Activated T-cell treated with anti-CD3 and anti-CD28 coated beads, Interleukin-2, amount 50 U/mL, for 1 hour (primary cell): ENCODE data around the gene FGF9.
A peak's percentile ranks its signal among the peaks of the same experiment; 100 is the strongest.

Source experiments
- DNase-seq: peaks from one replicate; pipeline ENCODE4 v3.0.0-alpha.2; 2020

Gene FGF9

DNA sequence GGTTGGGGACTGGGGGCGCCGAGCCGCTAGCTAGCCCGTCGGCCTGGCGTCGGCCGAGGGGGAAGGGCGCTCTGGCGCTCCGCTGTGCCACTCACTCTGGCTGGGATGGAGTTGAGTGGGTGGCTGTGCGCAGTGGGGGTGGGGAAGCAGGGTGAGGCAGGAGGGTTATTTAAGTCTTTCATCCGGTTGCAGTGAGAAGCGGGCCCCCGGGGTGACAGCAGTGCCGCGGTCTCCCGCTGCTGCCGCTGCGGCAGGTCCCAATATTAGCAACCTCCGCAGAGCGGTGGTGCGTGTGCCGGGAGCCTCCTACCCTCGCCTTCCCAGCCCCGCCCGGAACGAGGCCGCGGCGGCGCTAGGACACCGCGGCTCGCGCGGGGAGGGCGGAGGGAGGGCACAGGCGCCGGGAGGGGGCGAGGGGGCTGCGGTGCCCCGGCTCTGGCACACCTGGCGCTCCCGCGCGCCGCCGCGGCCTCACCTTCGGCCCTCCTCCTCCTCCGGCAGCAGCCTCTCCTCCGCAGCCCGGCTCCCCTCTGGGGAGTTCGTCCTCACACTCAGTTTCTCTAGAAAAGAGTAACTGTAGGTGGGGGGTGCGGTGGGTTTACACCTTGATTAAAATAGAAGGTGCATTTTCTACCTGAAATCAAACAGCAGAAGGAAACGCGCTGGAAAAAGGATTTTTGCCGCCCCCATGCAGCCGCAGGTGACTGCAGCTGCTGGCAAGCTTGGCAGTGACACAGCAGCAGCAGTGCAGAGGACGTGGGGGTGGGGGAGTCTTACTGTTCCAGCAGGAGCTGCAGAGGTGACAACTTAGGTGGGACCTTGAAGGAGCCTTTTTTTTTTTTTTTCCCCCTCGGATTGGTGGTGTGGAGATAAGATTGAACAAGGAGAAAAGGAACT, 4.5 kb downstream of the FGF9 start:
- DNase-seq: peak; percentile 52

DNA sequence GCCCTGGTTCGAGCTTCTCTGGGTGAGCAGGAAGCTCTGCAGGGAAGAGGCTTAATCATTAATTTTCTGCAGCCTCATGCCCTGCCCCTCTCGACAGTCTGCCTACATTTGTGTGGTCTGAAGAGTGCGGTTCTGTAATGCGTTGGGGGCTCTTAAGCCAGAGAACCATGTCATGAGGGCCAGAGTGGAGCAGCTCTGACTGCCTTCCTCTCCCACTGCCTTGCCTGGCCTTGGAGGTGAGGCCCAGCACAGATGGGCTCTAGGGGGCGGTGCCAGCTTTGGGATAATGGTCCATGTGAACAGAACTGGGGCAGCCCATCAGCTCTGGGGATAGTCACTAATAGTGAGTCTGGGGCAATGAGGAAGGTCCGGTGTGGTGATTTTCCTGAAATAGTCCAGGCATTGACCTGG, 5.7 kb downstream of the FGF9 start:
- peak; percentile 24 for DNase-seq

GRCh38 chr13:21677075-21677623, 6.3 kb downstream of the FGF9 start:
- DNase-seq: no peak

- no peak for DNase-seq
These were observed 12.3 kb downstream of the FGF9 start for GRCh38 chr13:21683034-21683733.

GRCh38 chr13:21684576-21684975, 13.7 kb downstream of the FGF9 start:
- no peak for DNase-seq

DNA sequence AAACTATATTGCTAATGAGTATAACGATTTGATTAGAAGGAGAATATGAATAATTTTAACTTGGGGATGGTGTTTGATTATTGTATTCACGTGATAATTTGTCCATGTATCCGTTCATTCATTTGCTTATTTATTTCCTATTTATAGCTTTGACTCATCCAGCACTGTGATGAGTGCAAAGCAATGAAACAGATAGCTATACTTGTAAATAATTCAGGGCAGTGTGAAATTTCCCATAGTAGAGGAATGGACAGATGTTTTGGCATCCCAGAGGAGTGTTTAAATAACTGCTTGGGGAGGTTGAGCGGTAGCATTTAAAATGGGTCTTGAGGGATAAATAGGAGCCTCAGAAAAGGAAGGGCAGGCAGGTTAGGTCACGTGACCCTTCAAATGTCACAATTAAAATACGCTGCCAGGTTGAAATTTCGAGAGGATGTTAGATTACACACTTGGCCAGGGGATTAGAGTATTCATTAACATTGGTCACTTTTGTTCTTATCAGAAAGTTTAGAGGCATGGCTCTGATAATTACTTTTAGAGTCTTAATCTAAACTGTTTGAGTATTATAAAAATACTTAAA, 14.7 kb downstream of the FGF9 start:
- DNase-seq: no peak

- no peak for DNase-seq
These were observed 16.0 kb downstream of the FGF9 start for GRCh38 chr13:21686751-21687391.

DNA sequence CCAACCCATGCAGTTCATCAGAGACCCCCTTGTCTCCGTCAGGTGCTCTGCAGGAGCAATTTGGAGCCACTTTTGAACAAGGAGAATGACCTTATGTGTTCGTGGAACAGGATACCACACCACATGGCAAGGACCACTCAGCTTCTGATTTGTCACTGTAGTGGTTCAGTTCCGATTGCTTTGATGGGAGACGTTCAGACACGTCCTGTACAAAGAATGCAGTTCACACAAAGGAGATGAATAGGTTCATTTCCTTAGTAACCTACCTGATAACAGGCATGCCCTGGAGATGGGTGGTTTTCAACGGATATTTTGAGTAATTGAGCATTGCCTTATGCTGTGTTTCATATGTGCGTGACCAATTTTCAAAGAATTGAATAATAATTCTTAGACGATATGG, 17.2 kb downstream of the FGF9 start:
- DNase-seq: no peak

DNA sequence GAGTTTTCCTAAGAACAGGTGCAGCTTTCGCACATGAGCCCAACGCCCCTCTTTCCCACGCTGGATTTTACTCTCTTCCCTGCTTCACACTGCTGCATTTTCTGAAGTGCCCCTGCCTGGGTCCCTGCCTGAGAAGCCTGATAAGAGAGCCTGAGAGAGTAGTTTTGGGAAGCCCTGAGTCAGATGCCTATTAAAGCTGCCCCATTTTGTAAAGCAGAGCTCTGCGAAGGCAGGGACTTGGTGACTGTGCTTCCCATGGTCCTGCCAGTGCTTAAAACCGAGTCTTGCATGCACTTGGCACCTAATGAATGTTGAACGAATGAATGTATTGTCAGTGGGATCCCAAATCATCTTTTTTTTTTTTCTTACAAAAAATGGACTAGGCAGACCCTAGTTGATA, 18.2 kb downstream of the FGF9 start:
- DNase-seq: no peak

GRCh38 chr13:21690955-21691354, 20.1 kb downstream of the FGF9 start:
- no peak for DNase-seq

DNA sequence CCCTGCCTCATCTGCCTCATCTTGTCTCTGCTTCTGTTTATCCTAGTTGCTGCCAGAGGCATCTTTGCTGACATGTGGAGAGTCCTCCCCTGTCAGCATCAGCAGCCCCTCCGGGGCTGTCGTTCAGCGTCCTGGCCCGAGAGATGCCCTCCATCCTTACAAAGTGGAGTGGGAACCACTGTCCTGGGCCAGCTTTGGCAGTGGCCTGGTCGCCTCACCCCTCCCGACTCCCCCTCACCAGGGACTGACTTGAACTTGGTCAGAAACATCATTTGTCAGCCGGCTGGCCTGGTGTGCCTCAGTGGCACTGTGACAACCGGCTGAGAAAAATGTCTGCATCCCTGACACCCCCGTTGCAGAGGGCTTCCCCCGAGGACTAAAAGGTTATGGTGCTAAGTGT, 20.6 kb downstream of the FGF9 start:
- no peak for DNase-seq

DNA sequence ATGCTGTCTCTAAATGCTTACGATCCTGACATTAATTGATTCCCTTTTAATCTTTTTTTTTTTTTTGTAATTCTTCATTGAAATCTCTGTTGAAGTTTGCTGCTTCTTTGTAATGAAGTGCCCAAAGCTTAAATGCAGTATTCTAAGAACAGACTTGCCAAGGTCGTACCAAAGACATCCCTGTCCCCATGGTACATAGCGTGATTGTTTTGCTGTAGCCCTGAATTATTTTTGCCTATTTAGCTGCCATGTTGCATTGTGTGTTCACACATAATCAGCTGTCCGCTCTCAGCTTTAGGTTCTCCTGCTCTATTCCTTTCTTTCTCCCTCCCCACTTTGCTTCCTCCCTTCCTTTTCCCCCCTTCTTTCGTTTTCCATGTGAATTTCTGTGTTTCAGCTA, 21.1 kb downstream of the FGF9 start:
- no peak for DNase-seq

DNA sequence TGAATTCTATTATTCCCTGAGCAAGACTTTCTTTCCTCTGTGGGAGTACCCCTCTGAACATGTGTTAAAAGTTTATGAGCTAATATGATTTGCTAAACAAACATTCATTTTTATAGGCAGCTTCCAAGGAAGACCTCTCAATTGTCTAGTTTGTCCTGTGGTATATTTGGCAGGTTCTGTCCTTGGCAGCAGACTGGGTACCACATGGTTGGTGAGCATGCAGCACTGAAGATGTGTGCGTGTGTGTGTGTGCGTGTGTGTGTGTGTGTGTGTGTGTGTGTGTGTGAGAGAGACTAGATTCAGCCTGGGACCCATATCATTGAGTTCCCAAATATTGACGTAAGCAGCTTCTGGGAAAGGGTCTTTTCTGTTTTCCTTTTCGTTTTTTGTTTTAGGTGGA, 24.0 kb downstream of the FGF9 start:
- DNase-seq: no peak

DNA sequence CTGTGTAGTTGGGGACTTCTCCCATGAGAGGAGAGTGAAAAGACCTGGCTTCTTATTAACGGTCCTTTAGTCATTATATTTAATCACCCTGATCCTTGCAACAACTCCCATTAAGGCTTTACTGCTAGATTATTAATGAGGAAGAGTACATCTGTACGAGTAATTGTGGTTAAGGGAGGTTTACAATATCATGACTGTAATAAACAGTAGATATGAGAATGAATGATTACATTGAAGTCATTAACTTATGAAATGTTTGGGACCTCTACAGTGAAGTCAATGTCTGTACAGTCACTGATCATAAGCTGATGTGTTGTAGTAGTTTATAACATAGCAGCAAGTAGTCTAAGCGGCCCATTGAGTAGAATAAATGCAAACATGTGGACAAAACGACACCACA, 24.7 kb downstream of the FGF9 start:
- no peak for DNase-seq

GRCh38 chr13:21696865-21697448, 26.1 kb downstream of the FGF9 start:
- DNase-seq: no peak

DNA sequence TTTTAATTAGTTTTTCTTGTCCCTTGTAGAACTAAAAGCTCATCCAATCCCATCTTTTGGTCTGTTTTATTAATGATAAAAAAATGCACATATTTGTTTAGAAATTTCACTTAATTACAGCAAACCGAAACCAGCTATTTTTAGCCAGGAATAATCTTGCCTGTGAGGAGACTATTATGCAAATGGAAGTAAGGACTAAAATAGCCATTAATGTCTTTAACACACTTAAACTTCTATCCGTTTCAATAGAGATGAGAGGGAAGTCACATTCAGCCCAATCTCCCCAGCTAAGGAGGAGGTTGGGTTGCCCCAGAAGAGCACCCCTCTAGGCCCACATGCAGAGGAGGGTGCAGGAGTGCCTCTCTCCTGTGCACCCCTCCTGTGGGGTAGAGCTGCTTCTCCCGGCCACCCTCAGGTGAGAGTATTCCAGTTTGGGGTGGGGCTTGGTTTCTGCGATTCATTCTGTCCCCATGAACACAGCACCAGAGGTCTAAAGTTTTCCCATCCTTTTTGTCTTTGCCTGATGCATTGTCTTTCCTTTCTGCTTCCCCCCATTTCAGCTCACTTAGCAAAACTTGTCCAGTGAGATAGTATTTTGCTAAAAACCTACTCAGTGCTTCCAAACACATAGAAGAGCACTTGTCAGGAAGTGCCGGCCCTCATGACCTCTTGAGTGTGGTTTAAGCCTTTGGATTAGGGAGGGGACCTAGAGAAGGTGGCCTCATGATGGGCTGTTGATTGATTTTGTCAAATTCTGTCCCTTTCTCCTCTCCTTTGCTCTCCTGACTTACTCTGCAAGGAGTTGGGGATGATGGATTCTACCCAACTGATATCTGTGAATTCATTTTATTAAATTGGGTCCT, 28.2 kb downstream of the FGF9 start:
- DNase-seq: no peak

- no peak for DNase-seq
These were observed 30.6 kb downstream of the FGF9 start for GRCh38 chr13:21701460-21701859.

GRCh38 chr13:21703846-21704245, 33.0 kb downstream of the FGF9 start:
- no peak for DNase-seq

DNA sequence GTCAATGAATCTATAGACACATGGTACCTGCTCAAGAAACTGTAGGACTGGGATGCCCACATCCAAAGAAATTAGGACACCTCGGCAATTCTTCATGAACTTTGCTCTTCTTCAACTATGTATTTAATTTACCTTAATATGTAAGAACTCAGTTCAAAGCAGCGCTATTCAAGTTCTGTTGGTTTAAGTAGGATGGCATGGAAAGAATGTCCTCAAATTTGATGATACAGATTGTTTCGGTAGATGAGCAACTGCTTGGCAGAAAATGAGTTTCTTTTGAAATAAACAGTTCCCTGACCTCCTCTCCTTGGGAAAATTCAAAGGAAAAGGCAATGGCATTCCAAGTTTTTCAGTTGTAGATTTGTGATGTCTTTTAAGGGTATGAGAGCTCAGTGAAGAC, 36.7 kb downstream of the FGF9 start:
- DNase-seq: no peak

GRCh38 chr13:21709697-21710096, 38.8 kb downstream of the FGF9 start:
- DNase-seq: no peak

GRCh38 chr13:21710163-21710562, 39.3 kb downstream of the FGF9 start:
- DNase-seq: no peak

DNA sequence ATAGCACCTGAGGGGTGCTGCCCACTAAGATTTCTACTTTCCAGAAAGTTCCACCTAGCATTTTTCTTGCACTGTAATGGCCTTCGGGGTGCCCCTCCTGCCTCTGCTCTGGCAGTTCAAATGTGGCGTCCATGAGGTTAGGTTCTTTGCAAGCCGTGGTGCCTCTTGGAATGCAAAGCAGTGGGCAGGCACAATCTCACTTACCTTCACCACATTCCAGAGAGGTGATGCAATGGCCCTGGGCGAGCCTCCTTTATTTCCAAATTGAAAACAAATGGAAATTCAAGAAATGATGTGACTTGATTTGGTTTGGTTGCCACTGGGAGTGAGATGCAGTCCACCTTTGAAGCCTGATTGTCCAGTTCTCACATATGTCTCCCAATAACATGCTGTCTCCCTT, 46.9 kb downstream of the FGF9 start:
- no peak for DNase-seq
